ENCODE results near the gene NT5DC3.

NT5DC3 gene

GRCh38 chr12:103771466-103771865 lies 69.6 kb downstream of the NT5DC3 start:
- ATAC-seq = peak; percentile 94
- TF ChIP-seq PATZ1 (CRISPR knock-in tag; IDR thresholded peaks at IDR 0.05; ENCODE audit: borderline replicate concordance) = no peak
- no peak for TF ChIP-seq PPARA (CRISPR knock-in tag; IDR thresholded peaks at IDR 0.05; ENCODE audit: borderline replicate concordance)
- TF ChIP-seq ESRRG (CRISPR knock-in tag; IDR thresholded peaks at IDR 0.05) = no peak

- TF ChIP-seq RARB (CRISPR knock-in tag; IDR thresholded peaks at IDR 0.05) (no peak), ZFP3 (CRISPR knock-in tag; IDR thresholded peaks at IDR 0.05) (no peak), OSR1 (CRISPR knock-in tag; IDR thresholded peaks at IDR 0.05) (no peak), BACH2 (CRISPR knock-in tag; IDR thresholded peaks at IDR 0.05; ENCODE audit: borderline replicate concordance) (no peak), TCF4 (CRISPR knock-in tag; IDR thresholded peaks at IDR 0.05; ENCODE audit: borderline replicate concordance) (no peak), ZFP30 (CRISPR knock-in tag; IDR thresholded peaks at IDR 0.05) (no peak), CSRNP3 (CRISPR knock-in tag; IDR thresholded peaks at IDR 0.05) (no peak), POU6F1 (CRISPR knock-in tag; IDR thresholded peaks at IDR 0.05; ENCODE audit: borderline replicate concordance, low read depth) (no peak), ISL1 (CRISPR knock-in tag; IDR thresholded peaks at IDR 0.05) (no peak), CSDC2 (CRISPR knock-in tag; IDR thresholded peaks at IDR 0.05) (no peak), ZC3H10 (CRISPR knock-in tag; IDR thresholded peaks at IDR 0.05) (no peak), TOX (CRISPR knock-in tag; IDR thresholded peaks at IDR 0.05; ENCODE audit: borderline replicate concordance) (no peak), ZNF565 (CRISPR knock-in tag; conservative IDR thresholded peaks at IDR 0.05; ENCODE audit: low read depth) (no peak), PATZ1 (CRISPR knock-in tag; IDR thresholded peaks at IDR 0.05; ENCODE audit: borderline replicate concordance) (no peak), GLIS3 (CRISPR knock-in tag; IDR thresholded peaks at IDR 0.05) (no peak), PPARA (CRISPR knock-in tag; IDR thresholded peaks at IDR 0.05; ENCODE audit: borderline replicate concordance) (no peak), ARNTL (CRISPR knock-in tag; IDR thresholded peaks at IDR 0.05; ENCODE audit: borderline replicate concordance, low read depth) (no peak), CREB5 (CRISPR knock-in tag; IDR thresholded peaks at IDR 0.05; ENCODE audit: low read depth) (no peak)
- ATAC-seq = peak; percentile 6; the same call in 1 of the 3 replicates
Observed at GRCh38 chr12:103769240-103769945, 71.6 kb downstream of the NT5DC3 start.

GRCh38 chr12:103768467-103769123 lies 72.4 kb downstream of the NT5DC3 start:
- TF ChIP-seq CSDC2 (CRISPR knock-in tag; IDR thresholded peaks at IDR 0.05) (no peak), ZNF565 (CRISPR knock-in tag; conservative IDR thresholded peaks at IDR 0.05; ENCODE audit: low read depth) (no peak), CREB5 (CRISPR knock-in tag; IDR thresholded peaks at IDR 0.05; ENCODE audit: low read depth) (no peak), TSHZ2 (CRISPR knock-in tag; IDR thresholded peaks at IDR 0.05) (no peak), TCF4 (CRISPR knock-in tag; IDR thresholded peaks at IDR 0.05; ENCODE audit: borderline replicate concordance) (no peak), RARB (CRISPR knock-in tag; IDR thresholded peaks at IDR 0.05) (no peak), ZNF8 (CRISPR knock-in tag; IDR thresholded peaks at IDR 0.05) (no peak), BACH2 (CRISPR knock-in tag; IDR thresholded peaks at IDR 0.05; ENCODE audit: borderline replicate concordance) (no peak)
- ATAC-seq = peak; percentile 41

Measured in SK-N-SH treated with all-trans-retinoic acid at 6 μM for 48 hours (cell line).